Hematopoietic multipotent progenitor cell treated with erythropoietin and hydrocortisone succinate and interleukin-3 and kit ligand, for 4 days (in vitro differentiated cells): Measurements from ENCODE around the gene PYM1.
"Not testable (repeated sequence)": the region's sequence is repeated elsewhere in the genome, so short reads cannot be mapped to it uniquely, and the experiment has no call there.

Experiments
- DNase-seq: peaks from one replicate; pipeline ENCODE4 v3.0.0-alpha.2; 2015

Gene PYM1

GRCh38 chr12:55908726-55909512, 18.8 kb downstream of the PYM1 start:
- DNase-seq = no peak

- no peak for DNase-seq
Measured at GRCh38 chr12:55906056-55906455, 21.6 kb downstream of the PYM1 start.

- DNase-seq = no peak
Measured at GRCh38 chr12:55901881-55902490, 25.7 kb downstream of the PYM1 start.

GRCh38 chr12:55899082-55899481, 28.6 kb downstream of the PYM1 start:
- peak; percentile 18 for DNase-seq

- DNase-seq = no peak
Measured at GRCh38 chr12:55893723-55894122, 34.0 kb downstream of the PYM1 start.

GRCh38 chr12:55891310-55891709, 36.4 kb downstream of the PYM1 start:
- DNase-seq = no peak

GRCh38 chr12:55885113-55885512, 42.6 kb downstream of the PYM1 start:
- DNase-seq = no peak

GRCh38 chr12:55877824-55878223, 49.9 kb downstream of the PYM1 start:
- no peak for DNase-seq

- DNase-seq = no peak
Measured at GRCh38 chr12:55875704-55876467, 51.8 kb downstream of the PYM1 start.

GRCh38 chr12:55874443-55874842, 53.3 kb downstream of the PYM1 start:
- DNase-seq = no peak

GRCh38 chr12:55866454-55867004, 61.2 kb downstream of the PYM1 start:
- not testable (repeated sequence) for DNase-seq

- DNase-seq = no peak
Measured at GRCh38 chr12:55865327-55865726, 62.4 kb downstream of the PYM1 start.

- DNase-seq = not testable (repeated sequence)
Measured at GRCh38 chr12:55862931-55863330, 64.8 kb downstream of the PYM1 start.

- DNase-seq = no peak
Measured at GRCh38 chr12:55862286-55862685, 65.4 kb downstream of the PYM1 start.

GRCh38 chr12:55861871-55862270, 65.8 kb downstream of the PYM1 start:
- DNase-seq = no peak

- no peak for DNase-seq
Measured at GRCh38 chr12:55861396-55861795, 66.3 kb downstream of the PYM1 start.

GRCh38 chr12:55852740-55853139, 75.0 kb downstream of the PYM1 start:
- no peak for DNase-seq
